ENCODE results near the gene PCSK7. TPM values are rescaled to one million over a fixed set of nuclear protein-coding genes. Genes with fewer than 3 reads are reported as not detected.
A peak's percentile ranks its signal among the peaks of the same experiment; 100 is the strongest.
"Not testable (repeated sequence)": the region's sequence is repeated elsewhere in the genome, so short reads cannot be mapped to it uniquely, and the experiment has no call there.

Gene PCSK7
- total and polyA plus RNA-seq, 11 donors: 16.9 to 43.4 (median 26.2) TPM

DNA sequence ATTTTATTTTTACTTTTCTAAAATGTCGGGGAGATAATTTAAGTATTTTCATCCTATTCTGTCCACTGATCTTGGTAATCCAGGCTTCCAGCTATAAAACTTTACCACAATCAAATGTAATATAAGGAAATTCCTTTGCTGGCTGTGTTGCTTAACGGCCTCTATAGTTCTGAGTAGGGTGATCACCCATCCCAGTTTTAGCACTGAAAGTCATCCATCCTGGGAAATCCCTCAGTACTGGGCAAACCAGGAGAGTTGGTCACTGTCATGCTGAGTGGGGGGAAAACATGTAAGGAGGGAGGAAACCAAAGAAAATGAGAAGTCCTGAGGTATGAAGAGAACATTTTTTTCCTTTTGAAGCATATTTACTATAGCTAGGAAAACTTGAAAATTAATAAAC, 46.5 kb upstream of the PCSK7 start:
- no peak overlapping the region for H3K27ac ChIP-seq
- H3K36me3 ChIP-seq: peaks cover 0 to 61% (median 41%) of the 10 kb centered on the region in 9 donors
- ATAC-seq (no peak), DNase-seq (no peak)
- peaks cover 0 to 6% (median 0%) of the 10 kb centered on the region in 12 donors for H3K4me1 ChIP-seq
- H3K9me3 ChIP-seq: peaks cover 0 to under 1% (median 0%) of the 10 kb centered on the region in 12 donors
- H3K4me3 ChIP-seq: no peak overlapping the region
- no peaks in the 10 kb centered on the region for H3K27me3 ChIP-seq
- 82 to 92% (median 87%) methylated on average over 2 of the region's 2 CpGs for WGBS, 4 donors
- intact Hi-C loops (cut with DNase I): no loop called here
- TF ChIP-seq CTCF (IDR thresholded peaks at IDR 0.05) (no peak), POLR2A (IDR thresholded peaks at IDR 0.05) (no peak)

DNA sequence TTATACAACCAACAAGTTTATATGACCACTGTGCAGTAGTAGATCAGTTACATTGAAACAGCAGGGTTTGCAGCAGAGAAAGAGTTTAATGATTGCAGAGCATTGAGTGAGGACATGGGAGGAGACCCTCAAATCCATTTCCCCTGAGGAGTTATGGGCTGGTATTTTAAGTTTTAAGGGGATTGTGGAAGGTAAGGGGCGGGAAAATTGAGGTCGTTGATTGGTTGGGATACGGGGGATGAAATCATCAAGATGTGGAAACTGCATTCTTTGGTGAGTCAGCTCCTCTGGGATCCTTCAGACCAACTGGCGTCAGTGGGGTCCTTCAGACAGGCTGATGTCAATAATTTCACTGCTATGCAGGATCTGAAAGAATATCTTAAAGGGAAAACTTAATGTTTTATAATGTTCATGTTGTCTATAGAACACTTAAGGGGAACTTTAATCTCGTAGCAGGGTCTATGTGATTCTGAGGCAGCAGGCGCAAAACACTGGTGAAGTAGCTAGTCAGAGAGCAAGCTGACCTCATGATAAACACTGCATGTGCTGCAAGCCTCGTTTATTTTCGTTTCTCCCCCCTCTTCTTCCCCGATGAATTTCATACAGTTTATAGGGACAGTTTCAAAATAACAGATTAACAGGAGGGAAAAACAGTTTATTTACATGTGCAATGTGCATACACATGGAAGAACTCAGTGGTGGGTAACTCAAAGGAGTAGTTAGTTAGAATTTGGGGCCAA, 41.8 kb upstream of the PCSK7 start:
- Histone ChIP-seq H3K27ac (no peak overlapping the region), H3K27me3 (no peaks in the 10 kb centered on the region), H3K36me3 (peaks cover 0 to 27% (median 5%) of the 10 kb centered on the region in 9 donors), H3K9me3 (peaks cover 0 to 3% (median 0%) of the 10 kb centered on the region in 12 donors), H3K4me3 (no peak overlapping the region), H3K4me1 (no peaks in the 10 kb centered on the region)
- intact Hi-C loops (cut with DNase I): no loop called here
- DNase-seq: no peak
- TF ChIP-seq CTCF (IDR thresholded peaks at IDR 0.05) (no peak), POLR2A (IDR thresholded peaks at IDR 0.05) (no peak)
- peak in 1 of 4 donors; percentile 43 for ATAC-seq
- 81 to 85% (median 82%) methylated on average over 9 of the region's 9 CpGs for WGBS, 4 donors

GRCh38 chr11:117272175-117272574, 40.3 kb upstream of the PCSK7 start:
- ATAC-seq; H3K4me3 ChIP-seq; H3K27ac ChIP-seq; H3K9me3 ChIP-seq; H3K4me1 ChIP-seq; H3K27me3 ChIP-seq; intact Hi-C loops (cut with DNase I); DNase-seq: not testable (repeated sequence)
- 96 to 99% (median 99%) methylated on average over 5 of the region's 5 CpGs for WGBS, 4 donors
- H3K36me3 ChIP-seq: peaks cover 0 to 30% (median 5%) of the 10 kb centered on the region in 9 donors

- Histone ChIP-seq H3K4me1 (no peaks in the 10 kb centered on the region), H3K27ac (no peak overlapping the region), H3K36me3 (peaks cover 0 to 31% (median 5%) of the 10 kb centered on the region in 9 donors), H3K4me3 (no peak overlapping the region), H3K9me3 (peaks cover 0 to 3% (median 0%) of the 10 kb centered on the region in 12 donors), H3K27me3 (no peaks in the 10 kb centered on the region)
- WGBS, 4 donors: 92 to 97% (median 95%) methylated on average over 4 of the region's 4 CpGs
- TF ChIP-seq CTCF (IDR thresholded peaks at IDR 0.05) (no peak), POLR2A (IDR thresholded peaks at IDR 0.05) (no peak)
- no peak for ATAC-seq
- intact Hi-C loops (cut with DNase I): no loop called here
- no peak for DNase-seq
Observed at GRCh38 chr11:117271208-117271607, 39.3 kb upstream of the PCSK7 start.
